ENCODE measurements around the gene PAX2. TPM values are rescaled to one million over a fixed set of nuclear protein-coding genes. Genes with fewer than 3 reads are reported as not detected.

PAX2 gene
- total RNA-seq, 4 donors from 2014 or later: not detected

DNA sequence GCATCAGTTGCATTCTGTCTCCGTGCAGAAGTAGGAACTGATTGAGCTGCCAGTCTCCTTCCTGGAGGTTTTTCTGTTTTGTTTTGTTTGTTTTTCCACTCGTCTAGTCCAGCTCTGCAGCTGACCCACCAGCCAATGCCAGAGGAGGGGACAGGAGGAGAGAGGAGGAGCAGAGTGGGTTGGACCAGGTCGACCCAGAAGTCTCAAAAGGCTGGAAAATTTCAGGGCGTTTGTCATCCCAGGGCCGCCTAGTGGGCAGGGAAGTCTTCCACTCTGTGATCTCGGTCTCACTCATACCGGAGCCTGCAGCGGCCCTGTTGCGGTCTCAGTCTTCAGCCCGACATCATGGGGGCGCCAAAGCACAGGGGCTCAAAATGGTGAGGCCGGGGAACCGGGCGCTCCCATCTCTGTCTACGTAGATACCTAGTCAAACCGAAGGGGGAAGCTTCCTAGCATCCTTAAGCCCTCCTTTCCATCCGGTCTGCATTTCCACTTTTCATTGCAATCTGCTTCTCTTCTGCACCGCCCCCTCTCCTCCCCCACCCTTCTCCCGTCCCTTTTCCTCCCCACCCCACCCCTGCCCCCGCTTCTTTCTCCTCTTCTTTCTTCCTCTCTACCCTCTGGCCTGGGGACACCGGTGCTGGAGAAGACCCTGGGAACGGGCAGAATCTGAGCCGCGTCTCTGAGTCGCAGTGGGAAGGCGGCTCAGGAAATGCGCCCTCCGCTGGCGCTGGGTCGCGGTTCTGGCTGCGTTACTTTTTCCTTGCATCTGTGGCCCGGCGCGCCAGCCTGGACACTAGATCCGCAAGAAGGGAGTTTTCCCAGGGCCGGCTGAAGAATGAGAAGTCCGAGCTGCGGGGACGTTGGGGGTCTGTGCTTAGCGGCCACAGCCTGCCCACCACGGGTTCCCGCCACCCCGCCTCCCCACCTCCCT, 16.2 kb upstream of the PAX2 start:
- no peak overlapping the region for H3K27ac ChIP-seq
- no peaks in the 10 kb centered on the region for H3K36me3 ChIP-seq
- TF ChIP-seq, protein P1, sequence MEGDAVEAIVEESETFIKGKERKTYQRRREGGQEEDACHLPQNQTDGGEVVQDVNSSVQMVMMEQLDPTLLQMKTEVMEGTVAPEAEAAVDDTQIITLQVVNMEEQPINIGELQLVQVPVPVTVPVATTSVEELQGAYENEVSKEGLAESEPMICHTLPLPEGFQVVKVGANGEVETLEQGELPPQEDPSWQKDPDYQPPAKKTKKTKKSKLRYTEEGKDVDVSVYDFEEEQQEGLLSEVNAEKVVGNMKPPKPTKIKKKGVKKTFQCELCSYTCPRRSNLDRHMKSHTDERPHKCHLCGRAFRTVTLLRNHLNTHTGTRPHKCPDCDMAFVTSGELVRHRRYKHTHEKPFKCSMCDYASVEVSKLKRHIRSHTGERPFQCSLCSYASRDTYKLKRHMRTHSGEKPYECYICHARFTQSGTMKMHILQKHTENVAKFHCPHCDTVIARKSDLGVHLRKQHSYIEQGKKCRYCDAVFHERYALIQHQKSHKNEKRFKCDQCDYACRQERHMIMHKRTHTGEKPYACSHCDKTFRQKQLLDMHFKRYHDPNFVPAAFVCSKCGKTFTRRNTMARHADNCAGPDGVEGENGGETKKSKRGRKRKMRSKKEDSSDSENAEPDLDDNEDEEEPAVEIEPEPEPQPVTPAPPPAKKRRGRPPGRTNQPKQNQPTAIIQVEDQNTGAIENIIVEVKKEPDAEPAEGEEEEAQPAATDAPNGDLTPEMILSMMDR (IDR thresholded peaks at IDR 0.05): peak in 1 of 6 experiments; percentile 25
- no peak for TF ChIP-seq POLR2A (IDR thresholded peaks at IDR 0.05)
- H3K4me3 ChIP-seq (replicated peaks in 1 of 3): no peak overlapping the region
- DNase-seq: peak in 1 of 2 donors; percentile 20
- H3K27me3 ChIP-seq: peaks cover 44% of the 10 kb centered on the region
- WGBS, 2 donors: 1 to 2% methylated on average over 25 to 44 of the region's 44 CpGs
- H3K9me3 ChIP-seq: no peaks in the 10 kb centered on the region
- H3K4me1 ChIP-seq: peaks cover 19 to 23% of the 10 kb centered on the region in 2 donors
- intact Hi-C loops (cut with DNase I): no loop called here

DNA sequence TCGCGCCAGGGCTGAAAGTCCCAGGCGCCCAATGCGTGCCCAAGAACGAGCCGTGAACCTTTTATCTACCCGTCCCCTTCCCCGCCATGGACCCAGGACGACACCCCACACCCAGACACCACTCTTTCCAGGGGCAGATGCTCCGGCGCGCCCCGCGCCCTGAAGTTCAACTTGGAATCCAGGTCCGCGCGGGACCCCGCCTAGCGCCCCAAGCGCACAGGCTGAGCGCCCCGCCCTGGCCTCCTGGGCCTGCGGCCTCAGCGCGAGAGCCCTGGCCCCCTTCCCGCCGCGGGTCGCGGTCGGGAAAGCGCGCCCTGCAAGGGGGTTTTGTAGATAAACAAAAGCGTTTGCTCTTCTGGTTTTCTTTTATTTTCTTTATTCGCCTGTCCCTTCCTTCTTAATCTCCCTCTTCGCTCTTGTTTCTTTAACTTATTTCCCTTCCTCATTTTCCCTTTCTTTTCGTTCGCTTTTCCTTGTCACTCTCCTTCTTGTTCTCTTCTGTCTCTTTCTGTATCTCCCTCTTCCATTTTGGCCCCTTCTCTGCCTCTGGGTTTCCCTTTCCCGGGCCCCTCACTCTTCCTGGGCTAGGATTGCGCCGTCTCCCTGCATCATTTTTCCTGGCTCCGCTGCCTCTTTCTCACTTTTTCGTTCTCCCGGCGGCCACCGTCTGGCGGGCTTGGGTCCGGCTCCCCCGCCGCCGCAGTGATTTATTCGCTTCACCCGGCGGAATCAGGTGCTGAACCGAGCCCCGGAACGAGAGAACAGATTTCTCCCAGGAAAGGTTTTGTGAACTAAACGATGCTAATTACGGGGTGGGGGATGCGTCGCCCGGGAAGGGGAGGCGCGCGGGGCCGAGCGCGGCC, 15.3 kb upstream of the PAX2 start:
- Histone ChIP-seq H3K4me1 (peaks cover 19 to 22% of the 10 kb centered on the region in 2 donors), H3K36me3 (no peaks in the 10 kb centered on the region), H3K27ac (no peak overlapping the region), H3K27me3 (peaks cover 53% of the 10 kb centered on the region), H3K9me3 (no peaks in the 10 kb centered on the region), H3K4me3 (replicated peaks in 1 of 3) (no peak overlapping the region)
- WGBS, 2 donors: 4 to 5% methylated on average over 57 to 59 of the region's 68 CpGs
- intact Hi-C loops (cut with DNase I): no loop called here
- DNase-seq: no peak
- TF ChIP-seq, protein P1 (IDR thresholded peaks at IDR 0.05): no peak
- TF ChIP-seq POLR2A (IDR thresholded peaks at IDR 0.05): no peak

DNA sequence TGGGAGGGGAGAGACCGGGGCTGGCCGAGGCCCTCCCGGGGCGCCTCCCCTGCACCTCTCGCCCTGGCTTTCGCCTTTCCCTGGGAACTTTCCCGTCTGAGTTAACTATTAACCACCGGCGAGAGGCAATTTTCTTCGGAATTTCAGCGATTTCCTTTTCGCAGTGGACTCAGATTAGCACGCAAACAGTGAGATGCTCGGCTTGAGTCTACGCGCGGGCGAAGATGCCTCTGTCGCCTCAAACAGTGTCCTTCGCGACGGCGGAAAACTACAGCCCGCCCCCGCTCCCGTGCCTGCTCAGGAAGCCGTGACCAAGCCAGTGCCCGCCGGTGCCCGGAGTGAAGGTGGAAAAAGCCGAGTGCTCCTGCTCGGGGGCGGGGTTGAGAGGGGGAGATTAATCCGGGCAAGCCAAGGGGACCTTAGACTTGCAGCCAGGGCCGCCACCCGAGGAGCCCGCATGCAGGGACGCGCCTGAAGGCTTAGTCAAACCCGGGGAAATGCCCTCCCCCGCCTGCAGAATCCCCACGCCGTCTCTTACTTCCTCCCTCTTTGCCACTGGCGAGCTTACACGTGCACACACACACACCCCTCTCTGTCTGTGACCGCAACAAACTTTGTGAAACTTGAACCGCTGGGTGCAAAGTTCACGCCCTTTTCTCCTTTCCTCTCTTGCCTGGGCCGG, 14.5 kb upstream of the PAX2 start:
- Histone ChIP-seq H3K36me3 (no peaks in the 10 kb centered on the region), H3K27me3 (peaks cover 59% of the 10 kb centered on the region), H3K9me3 (no peaks in the 10 kb centered on the region), H3K4me1 (peaks cover 19 to 22% of the 10 kb centered on the region in 2 donors), H3K4me3 (replicated peaks in 1 of 3) (no peak overlapping the region), H3K27ac (no peak overlapping the region)
- DNase-seq: peak; percentile 57 to 59
- 2 to 3% methylated on average over 17 to 27 of the region's 49 CpGs for WGBS, 2 donors
- TF ChIP-seq, protein P1 (IDR thresholded peaks at IDR 0.05): no peak
- no peak for TF ChIP-seq POLR2A (IDR thresholded peaks at IDR 0.05)
- intact Hi-C loops (cut with DNase I): no loop called here

DNA sequence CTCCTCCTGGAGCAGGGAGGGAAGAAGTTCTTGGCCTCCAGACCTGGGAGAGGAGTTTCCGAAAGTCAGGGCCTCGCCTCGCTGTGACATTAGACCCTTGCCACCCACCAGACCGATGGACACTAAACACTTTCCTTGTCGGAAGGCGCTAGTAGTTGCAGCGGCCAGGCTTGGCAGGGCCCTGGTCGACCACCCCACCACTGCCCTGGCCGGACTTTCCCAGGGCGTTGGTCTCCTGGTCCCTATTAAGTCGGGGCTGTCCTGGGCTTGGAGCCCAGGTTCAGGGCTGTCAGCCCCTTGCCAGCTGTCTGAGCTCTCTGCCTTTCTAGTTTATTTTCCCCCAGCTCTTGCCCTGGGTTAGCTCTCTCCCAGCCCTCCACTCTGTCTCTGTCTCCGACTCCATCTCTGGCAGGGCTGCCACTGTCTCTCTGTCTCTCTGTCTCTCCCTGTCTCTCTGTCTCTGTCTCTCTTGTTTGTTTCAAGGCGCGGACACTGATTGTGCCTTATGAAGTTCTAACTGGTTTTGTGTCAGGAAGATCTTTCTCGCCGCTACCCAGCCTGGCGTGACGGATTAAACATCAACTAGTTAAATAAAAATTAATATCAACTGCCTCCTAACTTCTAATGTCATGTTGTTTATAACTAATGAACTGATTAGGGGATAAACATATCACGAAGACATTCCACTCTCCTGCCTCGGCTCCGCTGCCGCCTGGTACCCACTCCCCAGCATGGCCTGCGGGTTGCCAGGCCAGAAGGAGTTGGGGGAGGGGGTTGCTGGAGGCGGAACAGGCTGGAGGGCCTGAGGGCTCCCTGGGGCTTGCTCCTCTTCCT, 13.8 kb upstream of the PAX2 start:
- Histone ChIP-seq H3K4me3 (replicated peaks in 1 of 3) (no peak overlapping the region), H3K9me3 (no peaks in the 10 kb centered on the region), H3K27ac (no peak overlapping the region), H3K4me1 (peaks cover 19 to 22% of the 10 kb centered on the region in 2 donors), H3K27me3 (peaks cover 63% of the 10 kb centered on the region), H3K36me3 (no peaks in the 10 kb centered on the region)
- TF ChIP-seq, protein P1 (IDR thresholded peaks at IDR 0.05): no peak
- no peak for TF ChIP-seq POLR2A (IDR thresholded peaks at IDR 0.05)
- 25 to 26% methylated on average over 20 to 24 of the region's 24 CpGs for WGBS, 2 donors
- no peak for DNase-seq
- intact Hi-C loops (cut with DNase I): no loop called here
